ENCODE results near the gene ZNF488.
"Not testable (repeated sequence)": the region's sequence is repeated elsewhere in the genome, so short reads cannot be mapped to it uniquely, and the experiment has no call there.

Gene ZNF488

GRCh38 chr10:47409171-47409865 lies 25.2 kb upstream of the ZNF488 start:
- no peak for DNase-seq

GRCh38 chr10:47408606-47409005 lies 24.5 kb upstream of the ZNF488 start:
- no peak for DNase-seq

GRCh38 chr10:47406870-47407691 lies 23.0 kb upstream of the ZNF488 start:
- DNase-seq: no peak

- DNase-seq: no peak
Observed at GRCh38 chr10:47406548-47406869, 22.4 kb upstream of the ZNF488 start.

GRCh38 chr10:47405857-47406547 lies 21.9 kb upstream of the ZNF488 start:
- no peak for DNase-seq

GRCh38 chr10:47404937-47405336 lies 20.8 kb upstream of the ZNF488 start:
- DNase-seq: no peak

GRCh38 chr10:47404446-47404845 lies 20.4 kb upstream of the ZNF488 start:
- no peak for DNase-seq

GRCh38 chr10:47403446-47404318 lies 19.6 kb upstream of the ZNF488 start:
- DNase-seq: no peak

- DNase-seq: no peak
Observed at GRCh38 chr10:47402641-47403301, 18.7 kb upstream of the ZNF488 start.

- no peak for DNase-seq
Observed at GRCh38 chr10:47401874-47402640, 18.0 kb upstream of the ZNF488 start.

- DNase-seq: no peak
Observed at GRCh38 chr10:47401210-47401609, 17.1 kb upstream of the ZNF488 start.

GRCh38 chr10:47400786-47401185 lies 16.7 kb upstream of the ZNF488 start:
- no peak for DNase-seq

GRCh38 chr10:47400251-47400650 lies 16.2 kb upstream of the ZNF488 start:
- no peak for DNase-seq

GRCh38 chr10:47397256-47397655 lies 13.2 kb upstream of the ZNF488 start:
- DNase-seq: no peak

- no peak for DNase-seq
Observed at GRCh38 chr10:47396311-47396717, 12.2 kb upstream of the ZNF488 start.

- no peak for DNase-seq
Observed at GRCh38 chr10:47389619-47390018, 5.5 kb upstream of the ZNF488 start.

- DNase-seq: no peak
Observed at GRCh38 chr10:47388879-47389278, 4.8 kb upstream of the ZNF488 start.

GRCh38 chr10:47386104-47386503 lies 2.0 kb upstream of the ZNF488 start:
- not testable (repeated sequence) for DNase-seq

- no peak for DNase-seq
Observed at GRCh38 chr10:47383261-47384147, 589 bp downstream of the ZNF488 start.

Data from stimulated activated CD4-positive, alpha-beta T cell treated with anti-CD3 and anti-CD28 coated beads, Interleukin-1b, Interleukin-23, amount 100 ng/mL, for 48 hours (primary cell).